ENCODE measurements around the gene TMEM252.

GRCh38 chr9:68502279-68502678 is 38.4 kb downstream of the TMEM252 start:
- TF ChIP-seq POLR2A (IDR thresholded peaks at IDR 0.05; ENCODE audit: low read length) (no peak), GATA1 (IDR thresholded peaks at IDR 0.05; ENCODE audit: low read depth, low read length) (no peak)
